Measurements from ENCODE around the gene EML1. TPM values are rescaled to one million over a fixed set of nuclear protein-coding genes. Genes with fewer than 3 reads are reported as not detected.

EML1 gene
- total RNA-seq, 3 donors from 2014 or later, result 5.4 to 82.5 (median 8.1) TPM

DNA sequence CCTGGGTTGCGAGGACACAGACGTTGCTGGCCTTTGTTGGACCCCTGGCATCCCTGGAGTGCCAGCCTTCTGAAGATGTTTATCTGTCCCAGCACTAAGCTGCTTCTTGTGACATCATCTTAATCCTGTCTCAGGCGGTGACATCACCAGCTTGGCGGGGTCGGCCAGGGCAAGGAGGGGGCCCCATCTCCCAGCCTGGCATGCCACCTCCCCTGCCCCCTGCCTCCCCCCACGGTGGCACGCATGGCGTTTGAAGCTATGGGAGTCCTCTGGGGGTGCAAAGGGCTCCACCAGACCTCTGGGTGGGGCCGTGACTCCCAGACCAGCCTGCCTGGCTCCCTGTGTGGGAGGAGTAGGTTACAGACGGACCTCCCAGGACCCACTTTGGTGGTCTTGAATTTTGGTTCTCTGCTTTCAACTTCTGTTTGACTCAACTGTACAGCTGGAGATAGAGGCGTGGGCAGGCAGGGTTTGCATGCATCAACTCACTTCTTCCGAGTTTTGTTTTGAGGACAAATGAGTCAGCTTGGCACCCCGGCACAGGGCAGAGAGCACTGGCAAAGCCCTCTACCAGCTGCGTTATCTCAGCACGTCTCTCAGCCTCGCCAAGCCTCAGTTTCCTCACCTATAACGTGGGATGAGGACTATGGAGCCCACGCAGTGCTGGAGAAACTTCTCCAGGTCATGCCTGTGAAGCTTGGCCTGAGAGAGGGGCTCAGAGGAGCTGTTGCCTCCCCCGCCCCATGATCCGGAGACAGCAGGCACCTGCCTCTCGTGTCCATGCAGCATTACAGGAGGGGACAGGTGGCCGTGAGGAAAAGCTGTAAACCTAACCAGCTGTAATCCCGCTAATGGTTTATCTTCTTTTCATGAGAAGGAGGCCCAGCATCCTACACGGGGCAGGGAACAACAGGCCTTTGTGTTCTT, 38.8 kb upstream of the EML1 start:
- Histone ChIP-seq H3K4me3 (no peak overlapping the region), H3K4me1 (ENCODE audit: low read depth) (peaks cover 7% of the 10 kb centered on the region), H3K9me3 (no peaks in the 10 kb centered on the region), H3K36me3 (ENCODE audit: low read depth) (no peaks in the 10 kb centered on the region)
- TF ChIP-seq, protein P1, sequence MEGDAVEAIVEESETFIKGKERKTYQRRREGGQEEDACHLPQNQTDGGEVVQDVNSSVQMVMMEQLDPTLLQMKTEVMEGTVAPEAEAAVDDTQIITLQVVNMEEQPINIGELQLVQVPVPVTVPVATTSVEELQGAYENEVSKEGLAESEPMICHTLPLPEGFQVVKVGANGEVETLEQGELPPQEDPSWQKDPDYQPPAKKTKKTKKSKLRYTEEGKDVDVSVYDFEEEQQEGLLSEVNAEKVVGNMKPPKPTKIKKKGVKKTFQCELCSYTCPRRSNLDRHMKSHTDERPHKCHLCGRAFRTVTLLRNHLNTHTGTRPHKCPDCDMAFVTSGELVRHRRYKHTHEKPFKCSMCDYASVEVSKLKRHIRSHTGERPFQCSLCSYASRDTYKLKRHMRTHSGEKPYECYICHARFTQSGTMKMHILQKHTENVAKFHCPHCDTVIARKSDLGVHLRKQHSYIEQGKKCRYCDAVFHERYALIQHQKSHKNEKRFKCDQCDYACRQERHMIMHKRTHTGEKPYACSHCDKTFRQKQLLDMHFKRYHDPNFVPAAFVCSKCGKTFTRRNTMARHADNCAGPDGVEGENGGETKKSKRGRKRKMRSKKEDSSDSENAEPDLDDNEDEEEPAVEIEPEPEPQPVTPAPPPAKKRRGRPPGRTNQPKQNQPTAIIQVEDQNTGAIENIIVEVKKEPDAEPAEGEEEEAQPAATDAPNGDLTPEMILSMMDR (IDR thresholded peaks at IDR 0.05), result no peak
- ATAC-seq (no peak), DNase-seq (no peak)
- intact Hi-C loops (cut with DNase I, micrococcal nuclease), result no loop called here

DNA sequence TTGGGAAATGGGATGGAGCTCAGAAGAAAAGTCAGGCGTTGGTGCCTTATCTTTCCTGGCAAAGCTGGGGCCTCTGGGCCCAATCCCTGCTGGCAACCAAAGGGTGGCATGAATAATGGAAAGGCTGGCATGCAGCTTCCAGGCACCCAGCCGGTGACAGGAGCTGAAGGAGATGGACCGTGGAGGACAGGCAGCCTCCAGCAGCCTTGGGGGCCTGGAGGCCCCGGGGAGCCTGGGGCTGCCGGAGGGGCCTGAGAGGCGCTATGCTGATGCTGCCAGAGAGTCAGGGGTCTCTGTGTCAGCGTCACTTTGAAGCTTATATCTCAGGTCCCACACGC, 38.2 kb upstream of the EML1 start:
- no peak for ATAC-seq
- DNase-seq, result no peak
- TF ChIP-seq, protein P1 (IDR thresholded peaks at IDR 0.05), result no peak
- H3K4me3 ChIP-seq, result no peak overlapping the region
- H3K36me3 ChIP-seq (ENCODE audit: low read depth), result no peaks in the 10 kb centered on the region
- H3K4me1 ChIP-seq (ENCODE audit: low read depth), result peaks cover 7% of the 10 kb centered on the region
- intact Hi-C loops (cut with DNase I, micrococcal nuclease), result no loop called here
- H3K9me3 ChIP-seq, result no peaks in the 10 kb centered on the region

DNA sequence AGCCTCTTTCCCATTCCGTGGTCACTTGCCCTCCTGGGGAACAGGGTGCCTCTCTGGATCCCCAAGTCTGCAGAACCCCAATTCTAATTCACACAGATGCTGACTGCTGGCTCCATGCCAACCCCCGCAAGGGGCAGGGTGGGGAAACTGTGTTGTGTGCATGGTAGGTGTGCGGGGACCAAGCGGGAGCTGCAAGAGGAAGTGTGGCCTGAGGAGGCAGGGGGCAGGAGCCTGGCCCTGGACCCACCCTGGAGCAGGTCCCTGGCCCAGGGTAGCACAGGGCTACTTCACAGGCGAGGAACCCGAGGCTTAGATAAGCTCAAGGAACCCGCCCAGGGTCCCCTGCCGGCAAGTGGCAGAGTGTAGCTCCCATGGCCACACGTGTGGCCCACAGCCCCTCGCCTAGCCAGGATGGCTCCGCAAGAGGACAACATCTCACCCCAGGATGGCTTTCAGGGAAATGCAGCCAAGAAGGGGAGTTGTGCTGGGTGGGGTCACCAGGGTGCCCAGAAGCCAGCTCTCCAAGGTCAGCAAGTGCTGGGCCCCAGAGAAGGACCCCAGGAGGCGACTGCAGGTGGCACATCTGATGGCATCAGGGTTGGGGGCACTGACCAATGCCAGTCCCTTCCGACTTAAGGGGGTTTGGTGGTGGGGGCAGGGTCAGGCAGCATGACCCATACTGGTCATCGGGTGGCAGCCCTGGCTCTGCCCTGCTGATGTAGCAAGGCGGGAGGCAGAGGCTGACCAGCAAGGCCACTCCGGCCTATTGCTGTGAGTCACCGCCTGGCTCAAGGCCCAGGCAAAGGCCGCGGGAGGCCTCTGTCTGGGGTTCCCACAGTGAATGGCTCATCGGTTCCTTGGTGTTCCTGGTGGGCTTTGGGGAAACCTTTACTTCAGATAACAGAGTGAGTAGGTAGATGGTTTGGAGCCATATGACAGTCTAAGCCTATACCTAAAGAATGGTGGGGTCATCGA, 37.3 kb upstream of the EML1 start:
- H3K9me3 ChIP-seq, result no peaks in the 10 kb centered on the region
- DNase-seq, result peak; percentile 63 to 79 (median 70)
- peak; percentile 60 for ATAC-seq
- H3K4me1 ChIP-seq (ENCODE audit: low read depth), result peaks cover 7% of the 10 kb centered on the region
- no peaks in the 10 kb centered on the region for H3K36me3 ChIP-seq (ENCODE audit: low read depth)
- H3K4me3 ChIP-seq, result no peak overlapping the region
- intact Hi-C loops (cut with DNase I, micrococcal nuclease), result no loop called here
- TF ChIP-seq, protein P1 (IDR thresholded peaks at IDR 0.05), result no peak

DNA sequence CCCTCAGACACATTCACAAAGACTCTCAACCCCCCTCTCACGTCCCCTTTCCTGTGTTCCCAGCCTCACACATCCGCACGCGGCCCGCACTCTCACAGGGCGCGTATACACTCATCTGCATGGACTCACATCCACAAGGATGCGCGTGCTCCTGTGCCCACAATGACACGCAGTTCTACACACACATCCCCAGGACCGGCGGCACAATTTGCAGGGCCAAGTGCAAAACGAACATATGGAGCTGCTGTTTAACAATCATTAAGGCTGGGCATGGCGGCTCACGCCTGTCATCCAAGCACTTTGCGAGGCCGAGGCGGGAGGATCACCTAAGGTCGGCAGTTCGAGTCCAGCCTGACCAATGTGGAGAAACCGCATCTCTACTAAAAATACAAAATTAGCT, 36.4 kb upstream of the EML1 start:
- no peak for DNase-seq
- intact Hi-C loops (cut with DNase I, micrococcal nuclease), result no loop called here
- no peak overlapping the region for H3K4me3 ChIP-seq
- H3K9me3 ChIP-seq, result no peaks in the 10 kb centered on the region
- H3K36me3 ChIP-seq (ENCODE audit: low read depth), result no peaks in the 10 kb centered on the region
- no peak for ATAC-seq
- TF ChIP-seq, protein P1 (IDR thresholded peaks at IDR 0.05), result no peak
- H3K4me1 ChIP-seq (ENCODE audit: low read depth), result peaks cover 7% of the 10 kb centered on the region

DNA sequence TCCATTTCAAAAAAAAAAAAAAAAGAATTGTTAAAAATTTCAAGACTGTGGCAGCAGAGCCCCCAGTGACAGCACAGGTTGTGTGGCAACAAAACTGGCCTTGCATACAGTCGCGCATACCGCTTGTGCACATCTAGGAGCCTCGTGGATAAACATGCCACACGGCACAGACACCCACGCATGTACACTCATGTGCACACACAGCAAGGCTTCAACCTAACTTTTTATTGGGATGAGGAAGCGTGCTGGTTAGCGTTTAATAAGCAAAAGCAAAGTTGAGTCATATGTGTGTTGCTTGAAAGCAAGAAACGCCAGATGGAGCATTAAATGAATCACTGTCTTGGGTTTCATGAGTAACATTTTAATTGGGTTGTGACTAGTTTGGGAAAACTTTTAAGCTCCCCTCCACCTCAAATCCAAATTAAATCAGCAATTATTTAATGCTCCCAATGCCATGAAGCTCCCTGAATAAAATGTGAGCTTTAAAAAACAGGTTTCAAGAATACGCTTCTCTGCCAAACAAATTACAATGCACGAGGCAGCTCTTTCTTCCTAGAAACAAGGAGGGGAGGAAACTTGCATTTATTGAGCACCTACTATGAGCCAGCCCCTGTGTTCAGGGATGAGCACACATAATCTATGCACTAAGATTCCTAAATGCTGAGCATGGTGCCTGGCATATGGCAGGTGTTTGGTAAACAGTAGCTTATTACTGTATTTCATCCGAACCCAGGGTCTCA, 35.7 kb upstream of the EML1 start:
- Histone ChIP-seq H3K4me1 (ENCODE audit: low read depth) (peaks cover 6% of the 10 kb centered on the region), H3K9me3 (no peaks in the 10 kb centered on the region), H3K4me3 (no peak overlapping the region), H3K36me3 (ENCODE audit: low read depth) (no peaks in the 10 kb centered on the region)
- ATAC-seq (peak; percentile 13), DNase-seq (no peak)
- intact Hi-C loops (cut with DNase I, micrococcal nuclease), result no loop called here
- TF ChIP-seq, protein P1 (IDR thresholded peaks at IDR 0.05), result no peak
